Erythroblast (primary cell): ENCODE data around the gene ASB3.

ENCODE experiments used
- GATA1 ChIP-seq: IDR thresholded peaks from 2 replicates; pipeline ENCODE4 v1.6.1; 2011; ENCODE audit warnings: low read depth, mild to moderate bottlenecking, control low read depth, low read length, moderate library complexity
- POLR2A ChIP-seq: IDR thresholded peaks from 2 replicates; pipeline ENCODE4 v1.6.1; 2011; ENCODE audit warnings: mild to moderate bottlenecking, low read length

- TF ChIP-seq POLR2A (no peak), GATA1 (no peak)
Observed at GRCh38 chr2:53640466-53640865, 146.3 kb downstream of the ASB3 start.
